IPS DF 6.9 (cell line): ENCODE data around the gene MRGPRG.

Experiments used
- DNase-seq: peaks from one replicate; pipeline ENCODE4 v3.0.0-alpha.2; 2013; ENCODE audit warnings: low read depth, low spot score
- H3K27ac ChIP-seq: one replicate; pipeline ENCODE4 v1.5.1; 2013; ENCODE audit warnings: low read length, control low read depth
- H3K27me3 ChIP-seq: 2 replicates; pipeline ENCODE4 v1.6.1; 2013; ENCODE audit warnings: mild to moderate bottlenecking, low read length; ENCODE audit not compliant: control insufficient read depth, insufficient read depth
- H3K36me3 ChIP-seq: 2 replicates; pipeline ENCODE4 v1.6.1; 2013; ENCODE audit warnings: low read length; ENCODE audit not compliant: control insufficient read depth, insufficient read depth
- H3K4me1 ChIP-seq: 2 replicates; pipeline ENCODE4 v1.6.1; 2013; ENCODE audit warnings: low read length; ENCODE audit not compliant: control insufficient read depth, insufficient read depth
- H3K4me3 ChIP-seq: 2 replicates; pipeline ENCODE4 v1.5.1; 2013; ENCODE audit warnings: mild to moderate bottlenecking, low read length
- H3K9me3 ChIP-seq: 2 replicates; pipeline ENCODE4 v1.6.1; 2013; ENCODE audit warnings: low read length, inconsistent platforms; ENCODE audit not compliant: control insufficient read depth, insufficient read depth
- WGBS: extraction: QIAGEN DNeasy Blood & Tissue Kit; methylation state at CpG from one replicate; pipeline ENCODE4 v1.1.7; 2013; ENCODE audit warnings: mixed read lengths, missing lambda C conversion rate; ENCODE audit not compliant: insufficient read length, insufficient coverage; 5-methylcytosine and 5-hydroxymethylcytosine counted together

MRGPRG gene

GRCh38 chr11:3225826-3226750, 7.5 kb upstream of the MRGPRG start:
- WGBS: no CpG with 5 or more reads among the region's 21 CpGs
- no peaks in the 10 kb centered on the region for H3K36me3 ChIP-seq
- H3K27me3 ChIP-seq: no peaks in the 10 kb centered on the region
- H3K9me3 ChIP-seq: no peaks in the 10 kb centered on the region
- H3K4me1 ChIP-seq: no peaks in the 10 kb centered on the region; the same call in 1 of the 2 replicates
- DNase-seq: no peak
- H3K27ac ChIP-seq: no peak overlapping the region
- H3K4me3 ChIP-seq: no peak overlapping the region

- no peak for DNase-seq
- H3K9me3 ChIP-seq: no peaks in the 10 kb centered on the region
- H3K4me1 ChIP-seq: no peaks in the 10 kb centered on the region; the same call in 1 of the 2 replicates
- H3K4me3 ChIP-seq: no peak overlapping the region
- WGBS: no CpG with 5 or more reads among the region's 17 CpGs
- no peaks in the 10 kb centered on the region for H3K27me3 ChIP-seq
- H3K36me3 ChIP-seq: no peaks in the 10 kb centered on the region
- H3K27ac ChIP-seq: no peak overlapping the region
Observed at GRCh38 chr11:3225159-3225758, 6.6 kb upstream of the MRGPRG start.

GRCh38 chr11:3224401-3225057, 5.9 kb upstream of the MRGPRG start:
- WGBS: no CpG with 5 or more reads among the region's 21 CpGs
- no peak for DNase-seq
- H3K9me3 ChIP-seq: no peaks in the 10 kb centered on the region
- H3K27me3 ChIP-seq: no peaks in the 10 kb centered on the region
- H3K36me3 ChIP-seq: no peaks in the 10 kb centered on the region
- H3K4me3 ChIP-seq: no peak overlapping the region
- H3K4me1 ChIP-seq: no peaks in the 10 kb centered on the region; the same call in 1 of the 2 replicates
- no peak overlapping the region for H3K27ac ChIP-seq

- H3K27me3 ChIP-seq: no peaks in the 10 kb centered on the region
- no peaks in the 10 kb centered on the region; the same call in 1 of the 2 replicates for H3K4me1 ChIP-seq
- no peak overlapping the region for H3K4me3 ChIP-seq
- no peak overlapping the region for H3K27ac ChIP-seq
- no peaks in the 10 kb centered on the region for H3K9me3 ChIP-seq
- no peaks in the 10 kb centered on the region for H3K36me3 ChIP-seq
- no CpG with 5 or more reads among the region's 4 CpGs for WGBS
- no peak for DNase-seq
Observed at GRCh38 chr11:3223932-3224381, 5.3 kb upstream of the MRGPRG start.

- no peaks in the 10 kb centered on the region for H3K36me3 ChIP-seq
- H3K9me3 ChIP-seq: no peaks in the 10 kb centered on the region
- no peak overlapping the region for H3K4me3 ChIP-seq
- DNase-seq: no peak
- H3K4me1 ChIP-seq: no peaks in the 10 kb centered on the region; the same call in 1 of the 2 replicates
- no peaks in the 10 kb centered on the region for H3K27me3 ChIP-seq
- no peak overlapping the region for H3K27ac ChIP-seq
- WGBS: no CpG with 5 or more reads among the region's 36 CpGs
Observed at GRCh38 chr11:3222941-3223915, 4.6 kb upstream of the MRGPRG start.

GRCh38 chr11:3222003-3222855, 3.6 kb upstream of the MRGPRG start:
- DNase-seq: no peak
- Histone ChIP-seq H3K36me3 (no peaks in the 10 kb centered on the region), H3K27ac (no peak overlapping the region), H3K4me3 (no peak overlapping the region), H3K4me1 (0 out of 2 replicates have a peak, but pooled peaks cover 1% of the 10 kb centered on the region), H3K9me3 (no peaks in the 10 kb centered on the region), H3K27me3 (no peaks in the 10 kb centered on the region)
- no CpG with 5 or more reads among the region's 37 CpGs for WGBS

GRCh38 chr11:3221408-3222002, 2.9 kb upstream of the MRGPRG start:
- no peak overlapping the region for H3K4me3 ChIP-seq
- H3K27ac ChIP-seq: no peak overlapping the region
- DNase-seq: no peak
- WGBS: no CpG with 5 or more reads among the region's 27 CpGs
- H3K36me3 ChIP-seq: no peaks in the 10 kb centered on the region
- H3K9me3 ChIP-seq: no peaks in the 10 kb centered on the region
- H3K4me1 ChIP-seq: 0 out of 2 replicates have a peak, but pooled peaks cover 1% of the 10 kb centered on the region
- H3K27me3 ChIP-seq: no peaks in the 10 kb centered on the region

GRCh38 chr11:3220521-3221407, 2.2 kb upstream of the MRGPRG start:
- Histone ChIP-seq H3K36me3 (no peaks in the 10 kb centered on the region), H3K4me1 (0 out of 2 replicates have a peak, but pooled peaks cover 1% of the 10 kb centered on the region), H3K9me3 (no peaks in the 10 kb centered on the region), H3K27me3 (no peaks in the 10 kb centered on the region), H3K27ac (no peak overlapping the region), H3K4me3 (no peak overlapping the region)
- no CpG with 5 or more reads among the region's 21 CpGs for WGBS
- DNase-seq: no peak
